Activated B cell treated with CpG ODN at 0.5 μM for 24 hours (primary cell): Measurements from ENCODE around the gene WWP2. TPM values are rescaled to one million over a fixed set of nuclear protein-coding genes. Genes with fewer than 3 reads are reported as not detected.

Experiments
- ATAC-seq: fragments of 200-7000 bp; cut with Tn5 transposase; one replicate; pipeline ENCODE4 v1.10.0; 2021; ENCODE audit warnings: low read depth, mild to moderate bottlenecking, moderate library complexity
- CTCF ChIA-PET: fragments of 350-600 bp; sonication (Branson Sonifier 250); formaldehyde crosslinking; loops from one replicate; lab custom pipeline; 2021; ENCODE audit warnings: antibody characterized with exemption; lab: Charles Lee
- POLR2A ChIA-PET: fragments of 350-600 bp; sonication (Branson Sonifier 250); formaldehyde crosslinking; loops from one replicate; lab custom pipeline; 2021; ENCODE audit warnings: antibody characterized with exemption; lab: Charles Lee
- DNase-seq: peaks from one replicate; pipeline ENCODE4 v3.0.0; 2022
- H3K27ac Mint-ChIP-seq: one replicate; pipeline ENCODE4 v1.8.0; 2020; ENCODE audit warnings: mixed read lengths
- H3K27me3 Mint-ChIP-seq: one replicate; pipeline ENCODE4 v1.8.0; 2021; ENCODE audit warnings: mixed read lengths
- H3K36me3 Mint-ChIP-seq: one replicate; pipeline ENCODE4 v1.8.0; 2021; ENCODE audit warnings: low read depth, mixed read lengths
- H3K4me1 Mint-ChIP-seq: one replicate; pipeline ENCODE4 v1.8.0; 2021; ENCODE audit warnings: mixed read lengths
- H3K4me3 Mint-ChIP-seq: one replicate; pipeline ENCODE4 v1.8.0; 2020; ENCODE audit warnings: mild to moderate bottlenecking, mixed read lengths
- H3K9me3 Mint-ChIP-seq: one replicate; pipeline ENCODE4 v1.8.0; 2020; ENCODE audit warnings: mixed read lengths
- CTCF ChIP-seq: fragments of 200-600 bp; IDR thresholded peaks from one replicate; pipeline ENCODE4 v1.8.0; 2022; ENCODE audit warnings: antibody characterized with exemption, mild to moderate bottlenecking
- intact Hi-C: fragments of 100-400 bp; cut with micrococcal nuclease; formaldehyde crosslinking; loops from one replicate; pipeline ENCODE4 v1.15.1; 2024
- total RNA-seq: library from RNA; stranded (reverse); gene quantifications from 2 replicates; pipeline ENCODE4 v1.2.3, GENCODE V29; 2022

Gene WWP2
- total RNA-seq, 1 donor from 2014 or later = 80.8 TPM

- peak; percentile 56 for ATAC-seq
- Mint-ChIP-seq H3K4me1 (peaks cover 55% of the 10 kb centered on the region), H3K27ac (peak overlapping the region; percentile 56), H3K27me3 (no peaks in the 10 kb centered on the region), H3K4me3 (no peak overlapping the region), H3K9me3 (peaks cover 13% of the 10 kb centered on the region), H3K36me3 (peaks cover 24% of the 10 kb centered on the region)
- DNase-seq = no peak
- intact Hi-C loops = no loop called here
- POLR2A ChIA-PET = interaction anchor here (0.7 to 4.0 kb wide), 4 partner anchors 10 to 47 kb away, joined by 3 to 23 read pairs (median 10); partner anchors contain the start of genes NOB1 and WWP2
- no peak for TF ChIP-seq CTCF
- CTCF ChIA-PET = no interaction called here
These were observed 11.3 kb downstream of the WWP2 start for GRCh38 chr16:69773260-69773947.

- Mint-ChIP-seq H3K27ac (no peak overlapping the region), H3K36me3 (peaks cover 37% of the 10 kb centered on the region), H3K9me3 (peaks cover 13% of the 10 kb centered on the region), H3K27me3 (no peaks in the 10 kb centered on the region), H3K4me1 (peaks cover 41% of the 10 kb centered on the region), H3K4me3 (no peak overlapping the region)
- ChIA-PET POLR2A (no interaction called here), CTCF (no interaction called here)
- ATAC-seq (no peak), DNase-seq (no peak)
- no peak for TF ChIP-seq CTCF
- intact Hi-C loops = no loop called here
These were observed 13.4 kb downstream of the WWP2 start for GRCh38 chr16:69775563-69775962.

- TF ChIP-seq CTCF = no peak
- ATAC-seq (no peak), DNase-seq (no peak)
- no peaks in the 10 kb centered on the region for H3K27me3 Mint-ChIP-seq
- ChIA-PET CTCF (no interaction called here), POLR2A (no interaction called here)
- peaks cover 13% of the 10 kb centered on the region for H3K9me3 Mint-ChIP-seq
- intact Hi-C loops = no loop called here
- H3K36me3 Mint-ChIP-seq = peaks cover 55% of the 10 kb centered on the region
- H3K4me3 Mint-ChIP-seq = no peak overlapping the region
- H3K4me1 Mint-ChIP-seq = peaks cover 5% of the 10 kb centered on the region
- no peak overlapping the region for H3K27ac Mint-ChIP-seq
These were observed 17.6 kb downstream of the WWP2 start for GRCh38 chr16:69779724-69780123.

GRCh38 chr16:69781118-69781517, 19.0 kb downstream of the WWP2 start:
- no peaks in the 10 kb centered on the region for H3K27me3 Mint-ChIP-seq
- POLR2A ChIA-PET = no interaction called here
- H3K9me3 Mint-ChIP-seq = peaks cover under 1% of the 10 kb centered on the region
- peaks cover 52% of the 10 kb centered on the region for H3K36me3 Mint-ChIP-seq
- no peak for TF ChIP-seq CTCF
- DNase-seq (no peak), ATAC-seq (no peak)
- intact Hi-C loops = no loop called here
- no peaks in the 10 kb centered on the region for H3K4me1 Mint-ChIP-seq
- CTCF ChIA-PET = no interaction called here
- H3K4me3 Mint-ChIP-seq = no peak overlapping the region
- H3K27ac Mint-ChIP-seq = no peak overlapping the region

GRCh38 chr16:69784586-69784985, 22.5 kb downstream of the WWP2 start:
- ChIA-PET POLR2A (no interaction called here), CTCF (no interaction called here)
- Mint-ChIP-seq H3K9me3 (no peaks in the 10 kb centered on the region), H3K27me3 (no peaks in the 10 kb centered on the region), H3K36me3 (peaks cover 67% of the 10 kb centered on the region), H3K4me3 (no peak overlapping the region), H3K27ac (no peak overlapping the region), H3K4me1 (no peaks in the 10 kb centered on the region)
- ATAC-seq = no peak
- no peak for TF ChIP-seq CTCF
- intact Hi-C loops = no loop called here
- no peak for DNase-seq
